K562 (cell line): Measurements from ENCODE around the gene RRBP1. TPM values are rescaled to one million over a fixed set of nuclear protein-coding genes. Genes with fewer than 3 reads are reported as not detected.
A peak's percentile ranks its signal among the peaks of the same experiment; 100 is the strongest.

Experiments used
- ATAC-seq: fragments of 200-7000 bp; cut with Tn5 transposase; 3 replicates; pipeline ENCODE4 v1.9.1; 2020; ENCODE audit warnings: moderate library complexity
- BruUV-seq: library from RNA; stranded (reverse); fragments of 400-500 nt; replicated peaks from 2 replicates; lab custom pipeline; 2021; lab: Mats Ljungman, UMichigan
- CTCF ChIA-PET: fragments of 300-600 bp; formaldehyde crosslinking; extraction: SDS; loops from one replicate; lab custom pipeline; 2021; ENCODE audit warnings: low intra/inter-chr PET ratio; lab: Yijun Ruan, JAX
- POLR2A ChIA-PET: fragments of 300-600, 350-650 bp; sonication (Branson Sonifier 250); formaldehyde crosslinking; extraction: SDS; loops from one replicate; lab custom pipeline; 2021; ENCODE audit warnings: antibody characterized with exemption, inconsistent platforms; lab: Yijun Ruan, JAX
- DNase-seq, 4 experiments: peaks; one replicate each; pipeline versions ENCODE4 v3.0.0 to v3.0.0-alpha.2; 2011 to 2018; ENCODE audit warnings: low spot score in 3 of 4, mixed read lengths in 3 of 4; ENCODE audit errors: extremely low read depth in 1 of 4
- FAIRE-seq: peaks from 2 replicates; lab custom pipeline; 2011; peaks lifted over from hg19 to GRCh38; lab: Jason Lieb, UNC
- H2AFZ ChIP-seq: 2 replicates; pipeline ENCODE4 v1.6.0; 2011; ENCODE audit warnings: low read depth, low read length, control low read depth, inconsistent platforms
- H3K27ac ChIP-seq: fragments of 200-600 bp; 3 replicates; pipeline ENCODE4 v1.8.0; 2011; ENCODE audit warnings: low read depth, mild to moderate bottlenecking, control low read depth, inconsistent platforms, low read length, moderate library complexity, mixed read lengths; ENCODE audit errors: extremely low read depth
- H3K27me3 ChIP-seq, 2 experiments: fragments of 300-600 bp in 1 of 2; 2 replicates in 1 of 2; 3 replicates in 1 of 2; pipeline versions ENCODE4 v1.6.0 to v1.8.0; 2011; ENCODE audit warnings: inconsistent platforms in 2 of 2, low read length in 2 of 2, mild to moderate bottlenecking in 1 of 2, mixed read lengths in 1 of 2, moderate library complexity in 1 of 2; ENCODE audit not compliant: control insufficient read depth in 2 of 2, insufficient read depth in 2 of 2
- H3K36me3 ChIP-seq: fragments of 300-600 bp; 3 replicates; pipeline ENCODE4 v1.8.0; 2011; ENCODE audit warnings: mild to moderate bottlenecking, low read length, inconsistent platforms; ENCODE audit not compliant: control insufficient read depth, insufficient read depth
- H3K4me1 ChIP-seq, 2 experiments: fragments of 200-600 bp in 1 of 2; replicated peaks in 1 of 2; 2 replicates in 1 of 2; 3 replicates in 1 of 2; pipeline versions ENCODE4 v1.5.1 to v1.8.0; 2011; ENCODE audit warnings: inconsistent platforms in 2 of 2, low read length in 2 of 2, mild to moderate bottlenecking in 1 of 2, mixed read lengths in 1 of 2, moderate library complexity in 1 of 2; ENCODE audit not compliant: control insufficient read depth in 2 of 2, insufficient read depth in 2 of 2
- H3K4me2 ChIP-seq: 2 replicates; pipeline ENCODE4 v1.6.1; 2011; ENCODE audit warnings: low read length, control low read depth, inconsistent platforms, mixed read lengths; ENCODE audit not compliant: insufficient read depth
- H3K4me3 ChIP-seq: fragments of 200-600 bp; sonication (generic), shearing (Covaris generic); 2 replicates; pipeline ENCODE4 v1.5.1; 2016; ENCODE audit warnings: control low read depth, inconsistent platforms
- H3K79me2 ChIP-seq: fragments of 200-600 bp; 3 replicates; pipeline ENCODE4 v1.8.0; 2011; ENCODE audit warnings: low read length, inconsistent platforms; ENCODE audit not compliant: control insufficient read depth, insufficient read depth
- H3K9ac ChIP-seq, 2 experiments: 2 replicates each; pipeline versions ENCODE4 v1.6.0 to v1.6.1; 2011; ENCODE audit warnings: low read depth in 2 of 2, low read length in 2 of 2, control low read depth in 1 of 2, inconsistent platforms in 1 of 2, mild to moderate bottlenecking in 1 of 2, mixed read lengths in 1 of 2; ENCODE audit not compliant: insufficient read depth in 1 of 2
- H3K9me1 ChIP-seq: one replicate; pipeline ENCODE4 v1.6.0; 2011; ENCODE audit warnings: inconsistent platforms, mild to moderate bottlenecking, low read length, moderate library complexity; ENCODE audit not compliant: control insufficient read depth, insufficient read depth
- H3K9me3 ChIP-seq: replicated peaks from 2 replicates; pipeline ENCODE4 v1.5.1; 2011; ENCODE audit warnings: low read depth, low read length, inconsistent platforms; ENCODE audit not compliant: control insufficient read depth, insufficient read depth
- H4K20me1 ChIP-seq: replicated peaks from 2 replicates; pipeline ENCODE4 v1.6.1; 2011; ENCODE audit warnings: low read length, inconsistent platforms, mixed read lengths; ENCODE audit not compliant: control insufficient read depth, insufficient read depth
- CTCFL ChIP-seq: IDR thresholded peaks from 2 replicates; pipeline ENCODE4 v1.6.1; 2011; ENCODE audit warnings: borderline replicate concordance, low read depth, mild to moderate bottlenecking, moderate library complexity, low read length; ENCODE audit not compliant: insufficient read depth, poor library complexity, severe bottlenecking
- POLR2B ChIP-seq: fragments of 450-650 bp; IDR thresholded peaks from 2 replicates; pipeline ENCODE4 v1.6.1; 2018; ENCODE audit warnings: low read depth; ENCODE audit not compliant: partially characterized antibody
- POLR2H ChIP-seq: IDR thresholded peaks from 2 replicates; pipeline ENCODE4 v1.6.1; 2016; ENCODE audit warnings: missing genetic modification characterization, low read depth, mild to moderate bottlenecking, control low read depth, missing compliant biosample characterization, moderate library complexity
- PTTG1 ChIP-seq: fragments of 450-650 bp; IDR thresholded peaks from 2 replicates; pipeline ENCODE4 v1.6.1; 2016; ENCODE audit warnings: low read depth, mild to moderate bottlenecking, missing genetic modification characterization, missing compliant biosample characterization
- PYGO2 ChIP-seq: fragments of 450-650 bp; IDR thresholded peaks from 2 replicates; pipeline ENCODE4 v1.6.1; 2016; ENCODE audit warnings: mild to moderate bottlenecking, missing genetic modification characterization, moderate library complexity, missing compliant biosample characterization
- WGBS: fragments of 100-300 bp; shearing (Covaris generic); methylation state at CpG from one replicate; pipeline ENCODE4 v1.1.6; 2016; ENCODE audit warnings: low coverage, mixed read lengths; ENCODE audit not compliant: insufficient coverage; ENCODE audit errors: missing lambda C conversion rate; 5-methylcytosine and 5-hydroxymethylcytosine counted together
- in situ Hi-C: fragments of 300-500 bp; cut with MboI; formaldehyde crosslinking; loops from 4 replicates; pipeline ENCODE4 v1.15.0; 2018; ENCODE audit warnings: inconsistent platforms, mixed read lengths
- intact Hi-C: fragments of 100-400 bp; cut with micrococcal nuclease; formaldehyde crosslinking; loops from 2 replicates; pipeline ENCODE4 v1.14.2; 2022
- polyA plus RNA-seq, 8 experiments: library from polyadenylated mRNA; depleted of rRNA in 4 of 8; stranded (reverse) in 5 of 8; unstranded in 3 of 8; fragments of >200 nt; fragmentation: Nextera tagmentation in 2 of 8; fragmentation: Illumina TruSeq in 1 of 8; extraction: Ambion mirVana in 2 of 8; extraction: Trizol in 1 of 8; gene quantifications; 2 replicates each; pipeline versions ENCODE4 v1.2.1 to v1.2.3, GENCODE V29; 2011 to 2014; ENCODE audit warnings: inconsistent platforms in 1 of 8, missing spikeins in 1 of 8
- total RNA-seq, 7 experiments: library from RNA; depleted of rRNA in 6 of 7; stranded (reverse); fragments of >200 nt in 6 of 7; fragmentation: Illumina TruSeq in 2 of 7; extraction: Trizol in 2 of 7; gene quantifications; 2 replicates each; pipeline versions ENCODE4 v1.2.1 to v1.2.3, GENCODE V29; 2011 to 2021; ENCODE audit warnings: low replicate concordance in 1 of 7
- TF ChIP-seq, protein P1 (sequence below): fragments of 450-650 bp; IDR thresholded peaks from 2 replicates; pipeline ENCODE4 v1.6.1; 2016; ENCODE audit warnings: mild to moderate bottlenecking

RRBP1 gene
- total and polyA plus RNA-seq, 9 of the 15 experiments (the other 6 are each of a cell fraction or from before 2014, with no cell fraction given) = 0.84 to 32.0 (median 17.6) TPM

DNA sequence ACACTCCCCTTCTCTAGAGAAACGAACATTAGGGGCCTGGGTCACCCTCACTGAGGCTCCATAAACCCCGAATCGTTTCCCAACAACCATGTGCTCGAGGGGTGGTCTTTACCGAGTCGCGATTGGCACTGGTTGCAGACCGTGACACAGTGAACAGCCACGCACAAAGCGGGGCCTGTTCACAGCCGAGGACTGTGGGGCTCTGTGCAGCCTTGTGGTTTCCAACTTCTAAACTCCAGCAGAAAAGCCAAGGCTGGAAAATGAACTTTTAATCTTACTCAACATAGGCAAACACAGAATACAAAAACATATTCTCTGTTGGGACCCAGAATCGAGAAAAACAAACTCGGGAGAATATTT lies 19.0 kb downstream of the RRBP1 start:
- 0 out of 2 replicates have a peak, but pooled peaks cover 2% of the 10 kb centered on the region for H3K9me3 ChIP-seq
- H3K36me3 ChIP-seq = peaks cover 14% of the 10 kb centered on the region; the same call in 1 of the 3 replicates
- ATAC-seq = no peak; the same call in 2 of the 3 replicates
- H3K27ac ChIP-seq = no peak overlapping the region
- no peaks in the 10 kb centered on the region; a peak in 3 of 5 replicates for H3K4me1 ChIP-seq
- no peaks in the 10 kb centered on the region for H3K9me1 ChIP-seq
- H3K4me3 ChIP-seq = no peak overlapping the region
- TF ChIP-seq PTTG1 (tag) (no peak), POLR2H (no peak), POLR2B (no peak), PYGO2 (tag) (no peak), CTCFL (no peak)
- TF ChIP-seq, protein P1, sequence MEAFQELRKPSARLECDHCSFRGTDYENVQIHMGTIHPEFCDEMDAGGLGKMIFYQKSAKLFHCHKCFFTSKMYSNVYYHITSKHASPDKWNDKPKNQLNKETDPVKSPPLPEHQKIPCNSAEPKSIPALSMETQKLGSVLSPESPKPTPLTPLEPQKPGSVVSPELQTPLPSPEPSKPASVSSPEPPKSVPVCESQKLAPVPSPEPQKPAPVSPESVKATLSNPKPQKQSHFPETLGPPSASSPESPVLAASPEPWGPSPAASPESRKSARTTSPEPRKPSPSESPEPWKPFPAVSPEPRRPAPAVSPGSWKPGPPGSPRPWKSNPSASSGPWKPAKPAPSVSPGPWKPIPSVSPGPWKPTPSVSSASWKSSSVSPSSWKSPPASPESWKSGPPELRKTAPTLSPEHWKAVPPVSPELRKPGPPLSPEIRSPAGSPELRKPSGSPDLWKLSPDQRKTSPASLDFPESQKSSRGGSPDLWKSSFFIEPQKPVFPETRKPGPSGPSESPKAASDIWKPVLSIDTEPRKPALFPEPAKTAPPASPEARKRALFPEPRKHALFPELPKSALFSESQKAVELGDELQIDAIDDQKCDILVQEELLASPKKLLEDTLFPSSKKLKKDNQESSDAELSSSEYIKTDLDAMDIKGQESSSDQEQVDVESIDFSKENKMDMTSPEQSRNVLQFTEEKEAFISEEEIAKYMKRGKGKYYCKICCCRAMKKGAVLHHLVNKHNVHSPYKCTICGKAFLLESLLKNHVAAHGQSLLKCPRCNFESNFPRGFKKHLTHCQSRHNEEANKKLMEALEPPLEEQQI = no peak
- TF ChIP-seq, all 486 proteins: peak for 0
- BruUV-seq = no TSS peak
- in situ Hi-C loops = no loop called here
- WGBS = 85% methylated on average over 9 of the region's 13 CpGs
- Histone ChIP-seq H3K79me2 (peaks cover 38% of the 10 kb centered on the region), H3K9ac (peak overlapping the region in 1 of 2 experiments; percentile 64; a peak in 1 of 4 replicates), H3K4me2 (no peak overlapping the region), H4K20me1 (0 out of 2 replicates have a peak, but pooled peaks cover 2% of the 10 kb centered on the region), H2AFZ (no peak overlapping the region), H3K27me3 (no peaks in the 10 kb centered on the region)
- POLR2A ChIA-PET = no interaction called here
- intact Hi-C loops = no loop called here
- CTCF ChIA-PET = no interaction called here
- DNase-seq = no peak
- FAIRE-seq = no peak
